Measurements from ENCODE around the gene ZNF276.
"Not testable (repeated sequence)": the region's sequence is repeated elsewhere in the genome, so short reads cannot be mapped to it uniquely, and the experiment has no call there.

The ZNF276 gene

GRCh38 chr16:89695875-89696669 lies 25.3 kb upstream of the ZNF276 start:
- DNase-seq = no peak

- DNase-seq = no peak
These were observed 24.6 kb upstream of the ZNF276 start for GRCh38 chr16:89696670-89697128.

- DNase-seq = no peak
These were observed 24.1 kb upstream of the ZNF276 start for GRCh38 chr16:89697161-89697615.

GRCh38 chr16:89697616-89698331 lies 23.6 kb upstream of the ZNF276 start:
- DNase-seq = no peak

- DNase-seq = not testable (repeated sequence)
These were observed 22.6 kb upstream of the ZNF276 start for GRCh38 chr16:89698717-89699116.

GRCh38 chr16:89699629-89700099 lies 21.7 kb upstream of the ZNF276 start:
- DNase-seq = not testable (repeated sequence)

GRCh38 chr16:89700100-89700648 lies 21.2 kb upstream of the ZNF276 start:
- DNase-seq = peak; percentile 80

GRCh38 chr16:89700649-89701424 lies 20.5 kb upstream of the ZNF276 start:
- DNase-seq = no peak

- peak; percentile 74 for DNase-seq
These were observed 19.6 kb upstream of the ZNF276 start, which contains the start of gene SPATA2L for GRCh38 chr16:89701425-89702406. Gene SPATA2L (minus strand): TSS chr16:89701705. CDS start chr16:89701232, 473 bp downstream.

GRCh38 chr16:89704281-89704680 lies 17.1 kb upstream of the ZNF276 start:
- no peak for DNase-seq

- DNase-seq = no peak
These were observed 16.3 kb upstream of the ZNF276 start for GRCh38 chr16:89705006-89705405.

GRCh38 chr16:89706518-89707260 lies 14.6 kb upstream of the ZNF276 start:
- DNase-seq = no peak

- no peak for DNase-seq
These were observed 13.6 kb upstream of the ZNF276 start for GRCh38 chr16:89707695-89708094.

GRCh38 chr16:89708481-89708931 lies 12.8 kb upstream of the ZNF276 start:
- no peak for DNase-seq

- no peak for DNase-seq
These were observed 12.2 kb upstream of the ZNF276 start for GRCh38 chr16:89709166-89709565.

- no peak for DNase-seq
These were observed 11.5 kb upstream of the ZNF276 start for GRCh38 chr16:89709716-89710432.

- DNase-seq = no peak
These were observed 10.4 kb upstream of the ZNF276 start for GRCh38 chr16:89710709-89711564.

GRCh38 chr16:89711601-89712273 lies 9.6 kb upstream of the ZNF276 start:
- DNase-seq = peak; percentile 23
